Stimulated activated naive CD8-positive, alpha-beta T cell treated with anti-CD3 and anti-CD28 coated beads, Interleukin-15, Interleukin-2, amounts not matched to agents 100 ng/mL and 50 ng/mL, for 24 hours (primary cell): ENCODE data around the gene GLE1.

Source experiments
- H3K27ac Mint-ChIP-seq: one replicate; pipeline ENCODE4 v1.8.0; 2021; ENCODE audit warnings: mild to moderate bottlenecking, mixed read lengths
- H3K27me3 Mint-ChIP-seq: one replicate; pipeline ENCODE4 v1.8.0; 2021; ENCODE audit warnings: mixed read lengths
- H3K36me3 Mint-ChIP-seq: one replicate; pipeline ENCODE4 v1.8.0; 2021; ENCODE audit warnings: low read depth, mixed read lengths
- H3K4me1 Mint-ChIP-seq: one replicate; pipeline ENCODE4 v1.8.0; 2021; ENCODE audit warnings: low read depth, mixed read lengths
- H3K4me3 Mint-ChIP-seq: one replicate; pipeline ENCODE4 v1.8.0; 2021; ENCODE audit warnings: mild to moderate bottlenecking, mixed read lengths
- H3K9me3 Mint-ChIP-seq: one replicate; pipeline ENCODE4 v1.8.0; 2021; ENCODE audit warnings: mixed read lengths

GLE1 gene

DNA sequence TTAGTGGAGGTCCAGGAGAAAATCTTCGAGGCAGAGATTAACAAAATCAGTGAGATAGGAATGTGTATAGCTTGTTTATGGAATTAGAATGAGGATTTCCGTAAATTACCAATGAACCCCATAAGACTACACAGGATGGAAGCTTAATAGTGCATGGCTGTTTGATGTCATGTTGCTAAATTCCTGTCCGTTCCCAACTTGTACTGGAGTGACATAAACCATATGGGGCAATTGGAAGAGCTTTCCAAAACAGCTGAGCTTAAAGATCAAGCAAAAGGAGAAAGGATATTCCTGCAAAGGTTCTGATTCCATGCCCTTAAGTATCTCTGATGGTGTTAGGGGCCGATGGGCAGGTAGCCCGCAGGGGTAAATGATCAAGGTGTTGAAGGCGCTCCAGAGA, 17.4 kb downstream of the GLE1 start:
- Mint-ChIP-seq H3K36me3 (peaks cover 63% of the 10 kb centered on the region), H3K27me3 (no peaks in the 10 kb centered on the region), H3K9me3 (no peaks in the 10 kb centered on the region), H3K27ac (no peak overlapping the region), H3K4me3 (no peak overlapping the region), H3K4me1 (peaks cover 3% of the 10 kb centered on the region)

DNA sequence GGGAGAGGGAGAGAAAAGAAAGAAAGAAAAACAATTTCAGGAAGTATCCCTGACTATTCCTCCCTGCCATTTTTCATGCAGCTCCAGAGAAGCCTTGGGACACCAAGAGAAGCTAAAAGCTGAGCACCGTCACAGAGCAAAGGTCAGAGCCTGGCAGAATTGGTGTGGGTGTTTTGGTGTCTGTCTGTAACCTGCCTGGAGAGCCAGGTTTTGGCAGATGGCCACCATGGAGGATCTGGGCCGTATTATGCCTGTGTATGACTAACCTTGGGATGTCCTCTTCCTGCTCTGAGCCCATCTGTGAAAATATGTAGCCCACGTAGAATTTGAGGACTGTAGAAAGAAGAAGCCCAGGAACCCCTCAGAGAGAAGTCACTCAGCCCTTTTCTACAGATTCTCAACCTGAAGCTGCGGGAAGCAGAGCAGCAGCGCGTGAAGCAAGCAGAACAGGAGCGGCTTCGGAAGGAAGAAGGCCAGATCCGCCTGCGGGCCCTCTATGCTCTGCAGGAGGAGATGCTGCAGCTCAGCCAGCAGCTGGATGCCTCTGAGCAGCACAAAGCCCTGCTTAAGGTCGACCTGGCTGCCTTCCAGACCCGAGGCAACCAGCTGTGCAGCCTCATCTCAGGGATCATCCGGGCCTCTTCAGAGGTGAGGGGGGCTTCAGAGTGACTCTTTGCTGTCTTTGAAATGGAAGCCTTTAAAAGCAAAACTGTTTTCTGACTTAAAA, 18.8 kb downstream of the GLE1 start:
- Mint-ChIP-seq H3K9me3 (no peaks in the 10 kb centered on the region), H3K27ac (no peak overlapping the region), H3K36me3 (peaks cover 58% of the 10 kb centered on the region)

DNA sequence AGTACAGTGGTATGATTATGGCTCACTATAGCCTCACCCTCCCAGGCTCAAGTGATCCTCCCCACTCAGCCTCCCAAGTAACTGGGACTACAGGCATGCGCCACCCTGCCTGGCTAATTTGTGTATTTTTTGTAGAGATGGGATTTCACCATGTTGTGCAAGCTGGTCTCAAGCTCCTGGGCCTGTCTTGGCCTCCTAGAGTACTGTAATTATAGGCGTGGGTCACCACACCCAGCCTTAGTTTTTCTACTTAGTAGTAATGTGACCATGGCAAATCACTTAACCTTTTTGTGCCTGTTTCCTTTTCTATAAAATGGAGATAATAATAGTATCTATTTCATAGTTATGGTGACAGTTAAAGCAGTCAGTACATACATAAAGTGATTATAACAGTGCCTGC, 22.2 kb downstream of the GLE1 start:
- Mint-ChIP-seq H3K4me1 (no peaks in the 10 kb centered on the region), H3K4me3 (no peak overlapping the region), H3K9me3 (no peaks in the 10 kb centered on the region), H3K27ac (no peak overlapping the region), H3K36me3 (peaks cover 54% of the 10 kb centered on the region), H3K27me3 (no peaks in the 10 kb centered on the region)

More for the DNA sequence above, 18.8 kb downstream of the GLE1 start:
- Mint-ChIP-seq H3K4me3 (no peak overlapping the region), H3K4me1 (no peaks in the 10 kb centered on the region), H3K27me3 (no peaks in the 10 kb centered on the region)

DNA sequence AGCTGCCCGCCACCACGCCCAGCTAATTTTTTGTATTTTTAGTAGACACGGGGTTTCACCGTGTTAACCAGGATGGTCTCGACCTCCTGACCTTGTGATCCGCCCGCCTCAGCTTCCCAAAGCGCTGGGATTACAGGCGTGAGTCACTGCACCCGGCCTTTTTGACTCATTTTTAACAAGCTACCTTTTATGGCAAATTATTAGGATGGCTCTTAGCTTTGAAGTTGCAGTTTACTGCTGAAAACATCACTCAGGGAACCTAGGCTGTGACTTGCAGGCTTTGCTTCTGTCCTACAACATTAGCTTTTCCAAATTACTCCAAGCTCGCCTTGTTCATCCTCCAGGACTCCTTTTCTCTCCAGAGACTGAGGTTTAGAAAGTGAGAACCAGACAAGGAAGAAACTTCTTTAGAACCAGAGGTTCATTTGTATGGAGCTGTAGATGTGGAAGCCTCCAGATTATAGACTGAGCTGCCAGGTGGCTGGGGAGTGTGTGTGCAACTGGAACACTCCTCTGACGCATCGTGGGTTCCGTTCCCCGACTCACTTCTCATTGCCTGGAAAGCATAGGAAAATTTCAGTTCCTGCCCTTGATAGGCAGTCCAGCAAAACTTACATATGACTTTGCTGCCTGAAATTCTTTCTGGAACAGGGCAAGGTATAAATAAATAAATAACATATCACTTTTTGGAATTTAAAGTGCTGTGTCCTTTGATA, 24.1 kb downstream of the GLE1 start:
- Mint-ChIP-seq H3K4me3 (no peak overlapping the region), H3K4me1 (no peaks in the 10 kb centered on the region), H3K27ac (no peak overlapping the region), H3K9me3 (no peaks in the 10 kb centered on the region), H3K36me3 (peaks cover 58% of the 10 kb centered on the region), H3K27me3 (no peaks in the 10 kb centered on the region)

DNA sequence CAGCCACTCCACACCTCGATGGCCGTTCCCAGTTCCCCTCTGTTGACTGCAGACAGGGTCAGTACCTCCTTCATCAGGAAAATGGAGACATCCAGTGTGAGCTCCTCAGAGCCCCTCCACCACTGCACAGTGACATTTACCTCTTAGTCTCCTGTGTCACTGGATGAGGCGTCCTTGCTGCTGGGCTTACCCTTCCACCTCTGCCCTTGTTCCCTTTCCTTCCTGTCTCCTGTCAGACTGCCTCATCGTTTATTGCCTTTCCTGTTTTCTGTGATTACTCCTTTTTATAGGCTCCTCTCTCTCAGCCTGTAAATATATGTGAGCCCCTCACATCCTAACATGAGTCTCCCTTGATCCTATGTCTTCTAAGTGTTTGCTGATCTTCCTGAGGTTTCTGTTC, 24.7 kb downstream of the GLE1 start:
- H3K4me1 Mint-ChIP-seq: no peaks in the 10 kb centered on the region
- H3K27ac Mint-ChIP-seq: peak overlapping the region; percentile 7
- H3K4me3 Mint-ChIP-seq: no peak overlapping the region
- no peaks in the 10 kb centered on the region for H3K27me3 Mint-ChIP-seq
- H3K36me3 Mint-ChIP-seq: peaks cover 64% of the 10 kb centered on the region
- H3K9me3 Mint-ChIP-seq: no peaks in the 10 kb centered on the region

DNA sequence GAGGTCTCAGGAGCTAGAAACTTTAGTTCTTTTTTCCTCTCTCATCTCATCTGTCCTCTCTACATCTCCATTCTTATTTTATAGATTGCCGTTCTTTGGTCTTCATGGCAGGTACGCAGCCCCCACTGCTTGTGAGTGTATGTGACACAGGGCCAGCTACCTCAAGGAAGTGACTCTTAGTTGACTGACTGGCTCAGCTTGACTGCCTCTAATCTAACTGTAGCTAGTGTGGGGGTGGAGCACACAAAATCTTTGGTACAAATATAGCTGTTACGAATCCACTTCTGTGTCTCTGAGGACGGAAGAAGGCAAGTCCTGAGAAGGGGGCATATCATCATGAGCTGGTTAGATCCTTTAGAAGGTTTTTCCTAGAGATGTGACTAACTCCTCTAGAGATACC, 28.1 kb downstream of the GLE1 start:
- no peaks in the 10 kb centered on the region for H3K27me3 Mint-ChIP-seq
- no peak overlapping the region for H3K27ac Mint-ChIP-seq
- H3K4me1 Mint-ChIP-seq: no peaks in the 10 kb centered on the region
- H3K9me3 Mint-ChIP-seq: no peaks in the 10 kb centered on the region
- no peak overlapping the region for H3K4me3 Mint-ChIP-seq
- H3K36me3 Mint-ChIP-seq: peaks cover 61% of the 10 kb centered on the region

DNA sequence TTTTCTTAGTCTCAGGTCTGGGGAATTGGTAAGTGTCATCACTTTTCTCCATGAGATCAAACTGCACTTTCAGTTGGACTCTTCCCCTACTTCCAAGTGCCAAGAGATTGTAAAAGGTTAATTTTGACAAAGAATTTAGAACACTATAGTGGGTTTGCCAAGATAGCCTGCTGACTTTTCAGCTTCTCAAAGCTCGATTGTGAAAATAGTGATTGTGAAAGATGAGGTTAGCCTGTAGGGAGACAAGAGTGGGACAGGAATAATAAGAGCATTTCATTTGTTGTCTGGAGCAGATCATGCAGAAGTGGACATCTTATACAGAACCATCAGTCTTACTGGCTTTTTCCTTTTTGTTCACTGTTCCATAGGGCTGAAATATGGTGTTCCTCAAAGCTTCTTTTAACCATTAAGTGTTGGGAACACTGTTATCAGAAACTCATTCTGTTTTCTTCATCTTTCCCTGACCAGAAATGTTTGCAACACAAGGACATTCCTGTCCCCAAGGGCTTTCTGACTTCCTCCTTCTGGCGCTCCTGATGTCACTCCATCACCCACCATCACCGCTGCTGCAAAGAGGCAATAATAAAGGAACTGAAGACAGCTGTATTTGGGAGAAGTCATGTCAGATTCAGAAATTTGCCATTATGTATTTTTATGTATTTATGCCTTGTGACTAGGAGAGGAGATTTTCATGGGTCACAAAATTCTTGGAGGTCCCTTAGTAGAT, 36.3 kb downstream of the GLE1 start:
- Mint-ChIP-seq H3K4me3 (no peak overlapping the region), H3K4me1 (no peaks in the 10 kb centered on the region), H3K27me3 (no peaks in the 10 kb centered on the region), H3K9me3 (no peaks in the 10 kb centered on the region), H3K36me3 (peaks cover 56% of the 10 kb centered on the region), H3K27ac (no peak overlapping the region)

DNA sequence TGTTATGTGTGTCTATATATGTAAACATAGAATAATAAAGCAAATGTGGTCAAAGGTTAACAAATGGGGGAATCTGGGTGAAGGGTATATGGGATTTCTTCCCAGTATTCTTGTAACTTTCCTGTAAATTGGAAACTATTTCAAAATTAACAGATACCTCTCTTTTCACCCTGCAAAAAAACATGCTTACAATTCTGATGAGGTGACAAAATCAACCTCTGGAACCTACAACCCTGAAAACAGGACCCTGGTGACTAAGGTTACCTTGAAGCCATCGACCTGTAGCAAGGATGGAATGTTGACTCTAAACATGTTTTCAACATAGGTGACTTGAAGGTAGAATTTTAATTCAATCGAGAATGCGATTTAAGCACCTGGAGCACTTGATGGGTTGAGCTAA, 42.0 kb downstream of the GLE1 start:
- Mint-ChIP-seq H3K9me3 (no peaks in the 10 kb centered on the region), H3K27ac (no peak overlapping the region), H3K36me3 (peaks cover 9% of the 10 kb centered on the region), H3K4me1 (peaks cover 20% of the 10 kb centered on the region), H3K27me3 (no peaks in the 10 kb centered on the region), H3K4me3 (no peak overlapping the region)

DNA sequence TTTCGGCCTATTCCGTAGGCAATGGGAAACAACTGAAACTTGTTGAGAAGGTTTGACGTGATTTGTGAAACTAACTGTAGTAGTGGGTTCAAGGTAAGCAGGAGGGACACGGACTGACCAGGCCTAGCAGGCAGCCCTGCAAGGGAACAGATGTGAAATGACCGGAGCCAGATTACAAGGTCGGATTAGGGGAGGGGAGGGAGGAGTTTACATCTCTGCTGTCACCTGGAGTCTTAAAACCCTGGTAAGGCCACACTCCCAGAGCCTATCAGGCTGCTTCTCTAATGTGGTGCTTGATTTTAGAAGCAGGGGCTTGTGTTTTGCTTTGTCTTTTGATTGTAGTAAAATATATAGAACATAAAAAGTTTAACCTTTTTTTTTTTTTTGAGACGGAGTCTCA, 44.4 kb downstream of the GLE1 start:
- Mint-ChIP-seq H3K4me1 (peaks cover 26% of the 10 kb centered on the region), H3K36me3 (no peaks in the 10 kb centered on the region), H3K4me3 (no peak overlapping the region), H3K27ac (no peak overlapping the region), H3K27me3 (no peaks in the 10 kb centered on the region), H3K9me3 (no peaks in the 10 kb centered on the region)

DNA sequence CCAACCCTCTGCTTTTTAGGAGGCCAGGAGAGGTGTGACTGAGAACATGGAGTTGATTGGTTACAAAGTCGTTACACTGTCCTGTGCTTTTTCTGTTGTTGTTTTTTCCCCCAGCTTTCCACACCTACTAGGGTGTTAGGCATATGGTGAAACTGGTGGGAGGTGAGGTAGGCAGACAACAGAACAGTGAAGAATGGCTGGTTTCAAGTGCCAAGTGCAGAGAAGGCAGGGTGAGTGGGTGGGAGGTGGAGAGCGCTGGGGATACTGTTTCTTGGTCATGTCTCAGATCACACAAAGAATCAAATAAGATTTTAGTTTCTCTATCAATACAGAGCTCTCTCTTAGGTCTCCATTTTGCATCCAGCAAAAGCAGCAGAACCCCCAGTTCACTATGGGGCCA, 45.7 kb downstream of the GLE1 start:
- Mint-ChIP-seq H3K36me3 (no peaks in the 10 kb centered on the region), H3K4me1 (peaks cover 26% of the 10 kb centered on the region), H3K27ac (peak overlapping the region; percentile 12), H3K27me3 (no peaks in the 10 kb centered on the region), H3K9me3 (no peaks in the 10 kb centered on the region), H3K4me3 (peak overlapping the region; percentile 2)

DNA sequence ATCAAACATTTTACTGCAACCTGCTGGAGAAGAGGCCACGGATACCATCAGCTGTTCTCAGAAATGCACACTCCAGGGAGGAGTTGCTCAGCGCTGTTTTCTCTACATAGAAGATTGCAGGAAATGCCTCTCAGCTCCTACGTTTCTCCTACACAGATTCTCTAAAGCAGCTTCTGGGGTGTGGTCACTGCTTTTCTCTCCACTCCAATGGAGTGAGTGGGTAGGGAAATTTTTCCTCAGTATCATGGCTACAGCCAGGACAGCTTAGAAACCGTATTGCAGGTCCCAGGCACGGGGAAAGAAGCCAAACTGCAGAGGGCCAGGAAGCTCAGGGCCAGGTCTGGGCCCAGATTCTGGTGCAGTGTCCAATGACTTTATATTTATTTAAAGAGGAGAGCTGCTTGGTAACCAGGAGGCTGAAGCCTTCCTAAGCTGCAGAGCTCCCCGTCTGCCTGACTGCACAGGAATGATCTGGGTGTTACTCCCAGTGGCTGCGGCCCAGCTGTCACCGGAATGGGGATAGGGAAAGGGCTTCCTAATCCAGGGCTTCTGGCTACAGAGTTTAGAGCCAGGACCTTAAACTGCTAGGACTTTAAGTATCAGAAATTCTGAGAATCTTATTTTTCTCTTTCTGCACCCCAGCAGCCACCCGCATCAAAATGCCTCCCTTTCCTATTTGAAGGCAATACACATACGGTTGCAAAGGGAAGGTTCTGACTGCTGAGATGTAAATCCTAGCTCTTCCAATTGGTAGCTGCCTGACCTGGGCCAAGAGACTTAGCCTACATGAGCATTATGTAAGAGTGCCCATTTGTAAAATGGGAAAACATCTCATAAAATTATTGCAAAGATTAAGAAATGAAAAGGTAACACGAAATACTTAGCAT, 46.5 kb downstream of the GLE1 start:
- no peaks in the 10 kb centered on the region for H3K27me3 Mint-ChIP-seq
- peak overlapping the region; percentile 88 for H3K4me3 Mint-ChIP-seq
- no peaks in the 10 kb centered on the region for H3K9me3 Mint-ChIP-seq
- peaks cover 26% of the 10 kb centered on the region for H3K4me1 Mint-ChIP-seq
- H3K27ac Mint-ChIP-seq: peak overlapping the region; percentile 88
- no peaks in the 10 kb centered on the region for H3K36me3 Mint-ChIP-seq

DNA sequence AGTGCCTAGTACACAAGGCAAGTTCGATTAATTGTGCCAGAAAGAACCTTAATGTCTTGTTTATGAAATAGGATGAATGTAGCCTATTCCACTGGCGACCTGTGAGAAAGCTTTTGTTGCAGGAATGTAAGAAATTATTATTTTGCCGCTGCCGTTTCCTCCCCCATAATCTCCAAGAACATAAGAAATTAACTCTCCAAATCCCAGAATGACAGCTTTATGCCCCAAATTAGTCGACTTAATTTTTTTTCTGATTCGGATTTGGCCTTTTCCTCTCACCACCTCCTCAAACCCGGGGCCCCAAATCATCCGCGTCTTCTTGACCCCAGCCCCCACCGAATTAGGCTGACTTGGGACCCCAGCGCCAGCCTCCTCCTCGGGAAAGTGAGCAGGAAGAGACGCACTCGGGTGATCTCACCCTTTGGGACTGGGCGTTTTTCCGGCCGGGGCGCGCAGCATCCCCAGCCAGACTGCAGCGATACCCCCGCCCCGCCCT, 47.2 kb downstream of the GLE1 start:
- peak overlapping the region; percentile 88 for H3K27ac Mint-ChIP-seq
- peaks cover under 1% of the 10 kb centered on the region for H3K36me3 Mint-ChIP-seq
- H3K4me3 Mint-ChIP-seq: peak overlapping the region; percentile 88
- no peaks in the 10 kb centered on the region for H3K9me3 Mint-ChIP-seq
- peaks cover 26% of the 10 kb centered on the region for H3K4me1 Mint-ChIP-seq
- H3K27me3 Mint-ChIP-seq: no peaks in the 10 kb centered on the region

DNA sequence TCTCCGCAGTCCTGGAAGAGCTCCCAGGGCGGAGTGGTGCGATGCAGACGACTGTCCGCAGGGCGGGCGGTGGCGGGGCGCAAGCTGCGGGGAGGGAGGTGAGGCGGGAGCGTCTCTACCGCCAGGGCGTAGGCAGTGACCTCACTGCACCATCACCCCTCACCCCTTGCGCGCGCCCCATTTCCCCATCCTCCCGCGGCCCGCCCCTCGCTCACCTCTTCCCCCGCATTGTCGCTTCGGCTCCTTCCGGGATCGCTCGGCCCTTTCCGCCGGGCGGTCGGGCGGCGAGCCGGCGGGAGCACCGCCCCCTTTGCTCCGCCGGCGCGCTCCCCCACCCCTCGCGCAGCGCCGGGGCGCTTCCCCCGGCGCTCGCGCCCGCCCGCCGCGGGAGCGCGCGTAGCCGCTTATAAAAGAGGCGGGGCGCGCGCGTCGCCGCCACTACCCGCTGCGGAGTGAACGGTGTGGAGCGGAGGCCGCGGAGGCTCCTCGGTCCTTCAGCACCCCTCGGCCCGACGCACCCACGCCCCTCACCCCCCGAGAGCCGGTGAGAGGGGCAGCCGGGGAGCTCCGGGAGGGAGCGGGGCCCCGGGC, 47.7 kb downstream of the GLE1 start, which contains the start of gene SPTAN1:
Gene SPTAN1 (plus strand): TSS at position 435 of the 591 bp plus-strand sequence. CDS start 14,154 bp downstream, outside the sequence.
- Mint-ChIP-seq H3K4me3 (peak within 1 kb of the TSS; percentile 88), H3K36me3 (peaks cover 6% of the 10 kb centered on the region)

More for the DNA sequence above, 47.7 kb downstream of the GLE1 start, which contains the start of gene SPTAN1:
- H3K9me3 Mint-ChIP-seq: no peaks in the 10 kb centered on the region
- H3K27me3 Mint-ChIP-seq: no peaks in the 10 kb centered on the region
- peaks cover 26% of the 10 kb centered on the region for H3K4me1 Mint-ChIP-seq
- H3K27ac Mint-ChIP-seq: peak within 1 kb of the TSS; percentile 88
